Common myeloid progenitor, CD34-positive (primary cell): ENCODE results near the gene TJP2. TPM values are rescaled to one million over a fixed set of nuclear protein-coding genes. Genes with fewer than 3 reads are reported as not detected.

Source experiments
- CTCF ChIA-PET: fragments of 350-600 bp; sonication (Branson Sonifier 250); formaldehyde crosslinking; loops from one replicate; lab custom pipeline; 2021; ENCODE audit warnings: antibody characterized with exemption; lab: Charles Lee
- POLR2A ChIA-PET: fragments of 350-600 bp; sonication (Branson Sonifier 250); formaldehyde crosslinking; loops from one replicate; lab custom pipeline; 2021; ENCODE audit warnings: antibody characterized with exemption; lab: Charles Lee
- DNase-seq, 3 donors: peaks; one replicate each; pipeline versions ENCODE4 v3.0.0 to v3.0.0-alpha.2; 2013
- H3K27ac ChIP-seq, 2 experiments: 1 replicate in 1 of 2; 2 replicates in 1 of 2; pipeline ENCODE4 v1.7.0; 2013; ENCODE audit warnings: inconsistent platforms in 2 of 2, low read length in 2 of 2, mild to moderate bottlenecking in 2 of 2, low read depth in 1 of 2, moderate library complexity in 1 of 2; ENCODE audit not compliant: severe bottlenecking in 2 of 2, insufficient read depth in 1 of 2, poor library complexity in 1 of 2
- H3K27me3 ChIP-seq, 5 experiments: replicated peaks in 2 of 5; 1 replicate in 3 of 5; 2 replicates in 2 of 5; pipeline versions ENCODE4 v1.6.1 to v1.7.0; 2013; ENCODE audit warnings: low read length in 4 of 5, mild to moderate bottlenecking in 2 of 5, moderate library complexity in 2 of 5, inconsistent platforms in 1 of 5; ENCODE audit not compliant: insufficient read depth in 5 of 5, control insufficient read depth in 4 of 5
- H3K36me3 ChIP-seq, 4 experiments: 1 replicate in 2 of 4; 2 replicates in 2 of 4; pipeline versions ENCODE4 v1.6.1 to v1.7.0; 2013; ENCODE audit warnings: low read length in 3 of 4, control low read depth in 1 of 4, mild to moderate bottlenecking in 1 of 4; ENCODE audit not compliant: control insufficient read depth in 4 of 4, insufficient read depth in 4 of 4
- H3K4me1 ChIP-seq, 4 experiments: 1 replicate in 3 of 4; 2 replicates in 1 of 4; pipeline versions ENCODE4 v1.6.1 to v1.7.1; 2013; ENCODE audit warnings: low read length in 3 of 4, mild to moderate bottlenecking in 3 of 4, control low read depth in 1 of 4, inconsistent platforms in 1 of 4, moderate library complexity in 1 of 4; ENCODE audit not compliant: control insufficient read depth in 4 of 4, insufficient read depth in 4 of 4; ENCODE audit errors: control extremely low read depth in 1 of 4
- H3K4me3 ChIP-seq, 7 experiments: 1 replicate in 4 of 7; 2 replicates in 3 of 7; pipeline versions ENCODE4 v1.5.1 to v1.7.0; 2013; ENCODE audit warnings: mild to moderate bottlenecking in 7 of 7, low read length in 6 of 7, moderate library complexity in 6 of 7, inconsistent platforms in 2 of 7, low read depth in 2 of 7, control low read depth in 1 of 7; ENCODE audit not compliant: insufficient read depth in 4 of 7, control insufficient read depth in 1 of 7; ENCODE audit errors: extremely low read depth in 1 of 7
- H3K9me3 ChIP-seq, 5 experiments: 1 replicate in 4 of 5; 2 replicates in 1 of 5; pipeline versions ENCODE4 v1.6.1 to v1.7.1; 2013; ENCODE audit warnings: low read length in 4 of 5, mild to moderate bottlenecking in 2 of 5, inconsistent platforms in 1 of 5, low read depth in 1 of 5, moderate library complexity in 1 of 5; ENCODE audit not compliant: control insufficient read depth in 4 of 5, insufficient read depth in 2 of 5; ENCODE audit errors: control extremely low read depth in 1 of 5
- WGBS: methylation state at CpG from one replicate; pipeline ENCODE4 v1.1.5; 2013; ENCODE audit not compliant: insufficient coverage; 5-methylcytosine and 5-hydroxymethylcytosine counted together
- polyA plus RNA-seq: library from polyadenylated mRNA; unstranded; fragments of 120-200 nt; gene quantifications from one replicate; pipeline ENCODE4 v1.2.1, GENCODE V29; 2013

TJP2 gene
- polyA plus RNA-seq: 37.6 TPM

DNA sequence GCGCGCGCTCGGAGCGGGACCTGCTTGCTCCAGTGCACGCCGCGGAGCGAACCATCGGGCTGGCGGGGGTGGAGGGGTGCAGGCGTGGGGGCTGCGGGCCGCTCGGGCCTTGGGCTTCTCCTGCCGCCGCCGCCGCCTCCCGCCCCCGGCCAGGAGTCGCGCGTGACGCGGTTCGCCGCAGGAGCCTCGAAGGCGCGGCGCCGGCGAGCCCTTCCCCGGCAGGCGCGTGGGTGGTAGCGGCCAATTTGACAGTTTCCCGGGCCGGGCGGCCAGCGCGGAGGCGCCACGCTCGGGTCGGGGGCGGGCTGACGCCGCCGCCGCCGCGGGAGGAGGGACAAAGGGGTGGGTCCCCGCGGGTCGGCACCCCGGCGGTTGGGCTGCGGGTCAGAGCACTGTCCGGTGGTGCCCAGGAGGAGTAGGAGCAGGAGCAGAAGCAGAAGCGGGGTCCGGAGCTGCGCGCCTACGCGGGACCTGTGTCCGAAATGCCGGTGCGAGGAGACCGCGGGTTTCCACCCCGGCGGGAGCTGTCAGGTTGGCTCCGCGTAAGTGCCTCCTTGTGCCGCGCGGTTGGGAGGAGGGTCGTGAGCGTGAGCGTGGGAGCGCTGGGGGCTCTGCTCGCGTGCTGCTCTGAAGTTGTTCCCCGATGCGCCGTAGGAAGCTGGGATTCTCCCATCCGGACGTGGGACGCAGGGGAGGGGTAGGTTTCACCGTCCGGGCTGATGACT is at the start of gene TJP2:
TSS of gene TJP2 (plus strand) at position 387 of the 725 bp plus-strand sequence. CDS start at position 483, 96 bp downstream.
- peaks cover 2 to 52% (median 36%) of the 10 kb centered on the region in 4 experiments for H3K4me1 ChIP-seq
- POLR2A ChIA-PET: interaction anchor here (0.6 to 1.0 kb wide), 2 partner anchors 23 to 52 kb away, joined by 3 read pairs; no protein-coding TSS in a partner anchor
- CTCF ChIA-PET: interaction anchor here (1.3 to 2.5 kb wide), 4 partner anchors 13 to 19 kb away, joined by 3 to 17 read pairs (median 8); no protein-coding TSS in a partner anchor
- H3K36me3 ChIP-seq: no peaks in the 10 kb centered on the region
- H3K27me3 ChIP-seq: no peaks in the 10 kb centered on the region
- WGBS: under 1% methylated on average over 66 of the region's 93 CpGs
- H3K4me3 ChIP-seq: peak within 1 kb of the TSS; percentile 61 to 89 (median 80)
- no peaks in the 10 kb centered on the region for H3K9me3 ChIP-seq
- peak in 2 of 3 donors; percentile 61 to 71 for DNase-seq
- peak within 1 kb of the TSS in 1 of 2 experiments; percentile 46 for H3K27ac ChIP-seq

DNA sequence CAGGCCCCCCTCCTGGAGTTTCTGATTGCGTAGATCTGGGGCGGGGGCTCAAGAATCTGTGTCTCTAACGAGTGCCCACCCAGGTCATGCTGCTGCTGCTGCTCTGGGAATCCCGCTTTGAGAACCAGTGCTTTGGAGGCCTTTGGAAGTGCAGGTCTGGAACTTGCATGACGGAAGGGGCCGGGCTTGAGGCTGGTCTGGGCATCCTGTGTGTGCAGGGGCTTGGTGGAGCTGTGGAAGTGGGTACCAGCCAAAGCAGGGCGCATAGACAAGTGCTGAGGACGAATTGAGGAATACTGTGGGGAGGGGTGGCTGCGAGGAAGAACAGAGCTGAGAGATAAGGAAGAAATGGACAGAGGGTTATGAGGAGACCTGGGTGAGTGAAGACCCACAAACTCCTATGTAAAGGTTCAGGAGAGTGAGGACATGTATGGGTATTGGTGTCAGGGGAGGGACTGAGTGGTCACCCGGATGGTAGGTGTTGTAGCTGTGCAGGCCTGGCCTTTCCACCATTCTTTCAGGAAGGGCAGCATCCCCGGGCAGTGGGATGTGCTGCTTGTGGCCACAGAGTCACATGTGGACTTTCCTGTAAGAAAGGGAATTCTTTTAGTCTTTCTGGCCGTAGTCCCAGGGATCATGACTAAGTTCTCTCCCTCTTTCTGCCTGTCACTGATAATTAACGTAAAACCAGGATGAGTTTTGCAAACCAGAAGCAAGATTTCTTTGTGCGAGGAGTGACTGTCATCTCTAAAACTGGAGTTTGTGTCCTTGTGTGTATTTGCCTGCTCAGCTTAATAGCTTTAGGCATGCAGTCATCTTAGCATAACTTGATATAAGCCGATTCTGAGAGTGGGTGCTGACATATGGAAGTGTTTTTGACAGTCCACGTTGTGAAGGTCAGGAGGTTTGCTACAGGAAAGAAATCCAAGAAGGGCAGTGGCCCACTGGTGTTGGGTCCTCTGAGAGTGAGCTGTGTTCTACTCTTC is 43.3 kb upstream of the TJP2 start:
- DNase-seq: no peak
- peaks cover 0 to 20% (median 5%) of the 10 kb centered on the region in 4 experiments for H3K4me1 ChIP-seq
- no peak overlapping the region for H3K4me3 ChIP-seq
- 52% methylated on average over 12 of the region's 16 CpGs for WGBS
- H3K36me3 ChIP-seq: peaks cover 0 to 3% (median 1%) of the 10 kb centered on the region in 4 experiments
- no peak overlapping the region for H3K27ac ChIP-seq
- no peaks in the 10 kb centered on the region for H3K9me3 ChIP-seq
- POLR2A ChIA-PET: interaction anchor here (1.4 kb wide), 1 partner anchor 8 kb away, joined by 4 read pairs; no protein-coding TSS in a partner anchor
- CTCF ChIA-PET: interaction anchor here (0.7 to 2.5 kb wide), 4 partner anchors 9 to 63 kb away, joined by 3 to 9 read pairs (median 5); no protein-coding TSS in a partner anchor
- H3K27me3 ChIP-seq: no peaks in the 10 kb centered on the region

DNA sequence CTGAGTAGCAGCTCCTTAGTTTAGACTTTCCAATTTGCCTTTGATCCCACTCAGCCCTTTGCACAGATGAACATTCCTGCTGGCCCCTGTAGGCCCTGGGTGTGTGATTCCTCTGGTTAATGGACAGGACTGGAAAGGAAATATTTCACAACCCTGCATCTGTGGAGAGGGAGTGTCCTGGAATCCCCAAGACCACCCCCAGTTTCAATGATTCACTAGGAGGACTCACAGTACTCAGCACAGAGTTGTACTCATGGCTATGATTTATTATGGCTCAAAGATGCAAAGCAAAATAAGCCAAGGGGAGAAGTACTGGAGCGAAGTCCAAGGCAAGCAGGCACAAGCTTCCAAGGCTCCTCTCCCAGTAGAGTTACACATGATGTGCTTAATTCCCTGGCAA is 42.4 kb upstream of the TJP2 start:
- no peaks in the 10 kb centered on the region for H3K9me3 ChIP-seq
- POLR2A ChIA-PET: interaction anchor here (1.4 kb wide), 1 partner anchor 9 kb away, joined by 4 read pairs; no protein-coding TSS in a partner anchor
- H3K4me1 ChIP-seq: peaks cover 0 to 20% (median 5%) of the 10 kb centered on the region in 4 experiments
- DNase-seq: no peak
- CTCF ChIA-PET: interaction anchor here (2.0 to 2.5 kb wide), 3 partner anchors 10 to 62 kb away, joined by 5 to 9 read pairs (median 5); no protein-coding TSS in a partner anchor
- H3K36me3 ChIP-seq: peaks cover 0 to 3% (median 1%) of the 10 kb centered on the region in 4 experiments
- no peak overlapping the region for H3K4me3 ChIP-seq
- 100% methylated on average over 1 of the region's 1 CpG for WGBS
- no peaks in the 10 kb centered on the region for H3K27me3 ChIP-seq
- no peak overlapping the region for H3K27ac ChIP-seq

DNA sequence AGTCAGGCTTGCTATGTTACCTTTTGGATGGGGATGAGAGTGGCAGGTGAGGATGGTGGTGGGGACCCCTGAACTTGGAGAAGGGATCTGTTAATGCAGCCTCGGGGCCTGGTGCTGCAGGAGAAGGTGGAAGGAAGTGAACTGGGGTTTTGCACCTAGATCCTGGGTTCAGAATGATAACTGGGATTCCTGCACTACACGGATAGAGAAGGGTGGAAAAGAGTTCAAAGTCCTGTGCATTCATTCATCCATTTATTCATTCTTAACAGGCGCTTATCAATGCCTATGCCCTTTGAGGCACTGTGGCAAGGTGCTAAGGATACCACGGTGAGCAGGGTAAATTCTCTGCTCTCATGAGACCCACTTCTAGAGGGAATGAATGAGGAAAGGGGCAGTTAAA is 41.7 kb upstream of the TJP2 start:
- no peaks in the 10 kb centered on the region for H3K27me3 ChIP-seq
- DNase-seq: no peak
- H3K27ac ChIP-seq: no peak overlapping the region
- ChIA-PET CTCF (interaction anchor here (2.5 to 2.7 kb wide), 2 partner anchors 11 to 17 kb away, joined by 7 to 9 read pairs; no protein-coding TSS in a partner anchor), POLR2A (no interaction called here)
- peaks cover 0 to 3% (median 1%) of the 10 kb centered on the region in 4 experiments for H3K36me3 ChIP-seq
- peaks cover 0 to 20% (median 5%) of the 10 kb centered on the region in 4 experiments for H3K4me1 ChIP-seq
- WGBS: 72% methylated on average over 3 of the region's 4 CpGs
- H3K9me3 ChIP-seq: no peaks in the 10 kb centered on the region
- no peak overlapping the region for H3K4me3 ChIP-seq

DNA sequence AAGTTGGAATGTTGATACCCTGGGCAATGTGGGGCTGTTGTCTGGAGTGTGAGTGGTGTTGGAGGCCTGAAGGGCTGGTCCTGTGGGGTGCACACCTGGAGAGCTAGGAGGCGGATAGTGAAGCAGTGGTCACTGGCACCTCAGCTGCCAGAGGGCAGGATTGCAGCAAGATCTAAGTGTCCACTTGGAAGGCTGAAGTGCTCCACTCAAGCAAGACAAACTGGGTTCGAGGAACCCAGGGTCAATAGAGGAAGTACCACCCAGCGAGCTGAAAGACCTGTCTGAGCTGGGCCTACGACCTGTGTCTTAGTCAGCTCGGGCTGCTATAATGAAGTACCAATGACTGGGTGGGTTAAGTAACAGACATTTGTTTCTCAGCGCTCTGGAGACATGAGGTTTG is 39.7 kb upstream of the TJP2 start:
- no peaks in the 10 kb centered on the region for H3K9me3 ChIP-seq
- no peak overlapping the region for H3K4me3 ChIP-seq
- DNase-seq: no peak
- CTCF ChIA-PET: interaction anchor here (1.7 to 2.7 kb wide), 3 partner anchors 12 to 20 kb away, joined by 5 to 7 read pairs (median 5); no protein-coding TSS in a partner anchor
- POLR2A ChIA-PET: no interaction called here
- peaks cover 0 to 3% (median 1%) of the 10 kb centered on the region in 4 experiments for H3K36me3 ChIP-seq
- peaks cover 0 to 20% (median 5%) of the 10 kb centered on the region in 4 experiments for H3K4me1 ChIP-seq
- no peaks in the 10 kb centered on the region for H3K27me3 ChIP-seq
- 96% methylated on average over 6 of the region's 6 CpGs for WGBS
- H3K27ac ChIP-seq: no peak overlapping the region

DNA sequence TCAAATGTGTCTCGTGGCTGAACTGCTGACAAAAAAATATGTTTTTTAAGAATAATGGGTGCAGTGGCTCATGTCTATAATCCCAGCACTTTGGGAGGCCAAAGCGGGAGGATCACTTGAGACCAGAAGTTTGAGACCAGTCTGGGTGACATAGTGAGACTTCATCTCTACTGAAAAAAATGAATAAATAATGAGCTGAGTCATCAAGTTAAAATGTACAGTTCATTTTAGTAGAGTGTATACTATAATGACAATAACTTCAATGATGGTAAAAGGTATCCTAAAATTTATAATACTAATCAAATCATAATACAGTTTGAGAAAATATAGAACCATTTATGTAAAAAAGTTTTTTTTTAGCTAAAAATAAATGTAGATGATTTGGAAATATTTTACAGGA is 37.9 kb upstream of the TJP2 start:
- CTCF ChIA-PET: interaction anchor here (0.8 to 3.2 kb wide), 5 partner anchors 14 to 57 kb away, joined by 3 to 8 read pairs (median 7); no protein-coding TSS in a partner anchor
- POLR2A ChIA-PET: no interaction called here

More for the DNA sequence above, 37.9 kb upstream of the TJP2 start:
- DNase-seq: no peak
- Histone ChIP-seq H3K9me3 (no peaks in the 10 kb centered on the region), H3K36me3 (peaks cover 0 to 3% (median 1%) of the 10 kb centered on the region in 4 experiments), H3K27me3 (no peaks in the 10 kb centered on the region), H3K4me1 (peaks cover 0 to 10% (median 3%) of the 10 kb centered on the region in 4 experiments), H3K4me3 (no peak overlapping the region), H3K27ac (no peak overlapping the region)
- WGBS: 80% methylated on average over 1 of the region's 2 CpGs
